Liver (tissue), 9 donors: ENCODE data around the gene UAP1. TPM values are rescaled to one million over a fixed set of nuclear protein-coding genes. Genes with fewer than 3 reads are reported as not detected.

Experiments used
- DNase-seq: peaks from one replicate; pipeline ENCODE4 v3.0.0-alpha.2; 2017; ENCODE audit warnings: low spot score
- H3K27ac ChIP-seq, 2 donors: one replicate each; pipeline ENCODE4 v1.7.0; 2013; ENCODE audit warnings: inconsistent platforms in 2 of 2, low read length in 2 of 2, control low read depth in 1 of 2, low read depth in 1 of 2, mild to moderate bottlenecking in 1 of 2
- H3K27me3 ChIP-seq, 4 donors: one replicate each; pipeline versions ENCODE4 v1.6.1 to v1.7.0; 2013; ENCODE audit warnings: low read length in 3 of 4, inconsistent platforms in 1 of 4, mild to moderate bottlenecking in 1 of 4, moderate library complexity in 1 of 4; ENCODE audit not compliant: control insufficient read depth in 4 of 4, insufficient read depth in 4 of 4
- H3K36me3 ChIP-seq, 4 donors: one replicate each; pipeline versions ENCODE4 v1.6.1 to v1.7.0; 2013; ENCODE audit warnings: low read length in 3 of 4, mild to moderate bottlenecking in 3 of 4, low read depth in 1 of 4, moderate library complexity in 1 of 4; ENCODE audit not compliant: control insufficient read depth in 4 of 4, insufficient read depth in 3 of 4
- H3K4me1 ChIP-seq, 4 donors: one replicate each; pipeline versions ENCODE4 v1.6.1 to v1.7.0; 2013; ENCODE audit warnings: low read length in 3 of 4, mild to moderate bottlenecking in 3 of 4, moderate library complexity in 1 of 4; ENCODE audit not compliant: control insufficient read depth in 4 of 4, insufficient read depth in 4 of 4
- H3K4me3 ChIP-seq, 3 donors: one replicate each; pipeline versions ENCODE4 v1.6.1 to v1.7.0; 2013; ENCODE audit warnings: low read length in 3 of 3, control low read depth in 1 of 3, low read depth in 1 of 3, mild to moderate bottlenecking in 1 of 3
- H3K9ac ChIP-seq, 2 donors: one replicate each; pipeline ENCODE4 v1.7.0; 2013; ENCODE audit warnings: low read length in 2 of 2, mild to moderate bottlenecking in 2 of 2, moderate library complexity in 2 of 2, control low read depth in 1 of 2, low read depth in 1 of 2
- H3K9me3 ChIP-seq, 4 donors: one replicate each; pipeline versions ENCODE4 v1.6.1 to v1.7.0; 2013; ENCODE audit warnings: low read length in 3 of 4; ENCODE audit not compliant: control insufficient read depth in 4 of 4
- EGR1 ChIP-seq, 2 donors: IDR thresholded peaks; 2 replicates each; pipeline ENCODE4 v1.6.1; 2016 to 2018; ENCODE audit warnings: antibody characterized with exemption in 2 of 2, low read depth in 2 of 2
- FOXA1 ChIP-seq: IDR thresholded peaks from 2 replicates; pipeline ENCODE4 v1.6.1; 2016; ENCODE audit warnings: antibody characterized with exemption
- FOXA2 ChIP-seq: IDR thresholded peaks from 2 replicates; pipeline ENCODE4 v1.6.1; 2016; ENCODE audit warnings: antibody characterized with exemption
- GABPA ChIP-seq, 2 donors: IDR thresholded peaks in 1 of 2; conservative IDR thresholded peaks in 1 of 2; 2 replicates each; pipeline ENCODE4 v1.6.1; 2016; ENCODE audit warnings: antibody characterized with exemption in 2 of 2, mild to moderate bottlenecking in 1 of 2, moderate library complexity in 1 of 2
- HNF4A ChIP-seq, 2 donors: conservative IDR thresholded peaks; 2 replicates each; pipeline ENCODE4 v1.6.1; 2016; ENCODE audit warnings: antibody characterized with exemption in 2 of 2, mild to moderate bottlenecking in 2 of 2
- HNF4G ChIP-seq: IDR thresholded peaks from 2 replicates; pipeline ENCODE4 v1.6.1; 2016; ENCODE audit warnings: antibody characterized with exemption
- JUND ChIP-seq, 2 donors: IDR thresholded peaks; 2 replicates each; pipeline ENCODE4 v1.6.1; 2016; ENCODE audit warnings: antibody characterized with exemption in 2 of 2
- MAX ChIP-seq: IDR thresholded peaks from 2 replicates; pipeline ENCODE4 v1.6.1; 2016; ENCODE audit warnings: antibody characterized with exemption
- NR2F2 ChIP-seq: IDR thresholded peaks from 2 replicates; pipeline ENCODE4 v1.6.1; 2016; ENCODE audit warnings: antibody characterized with exemption
- RAD21 ChIP-seq, 2 donors: IDR thresholded peaks; 2 replicates each; pipeline ENCODE4 v1.6.1; 2016; ENCODE audit warnings: antibody characterized with exemption in 2 of 2, mild to moderate bottlenecking in 2 of 2
- RXRA ChIP-seq, 2 donors: IDR thresholded peaks; 2 replicates each; pipeline ENCODE4 v1.6.1; 2017 to 2018; ENCODE audit warnings: antibody characterized with exemption in 2 of 2, mild to moderate bottlenecking in 1 of 2
- SP1 ChIP-seq: IDR thresholded peaks from 2 replicates; pipeline ENCODE4 v1.6.1; 2018; ENCODE audit warnings: antibody characterized with exemption, mild to moderate bottlenecking
- TAF1 ChIP-seq: conservative IDR thresholded peaks from 2 replicates; pipeline ENCODE4 v1.6.1; 2016; ENCODE audit warnings: antibody characterized with exemption, mild to moderate bottlenecking
- YY1 ChIP-seq: IDR thresholded peaks from 2 replicates; pipeline ENCODE4 v1.6.1; 2016; ENCODE audit warnings: antibody characterized with exemption, mild to moderate bottlenecking
- ZBTB33 ChIP-seq: IDR thresholded peaks from 2 replicates; pipeline ENCODE4 v1.6.1; 2016; ENCODE audit warnings: antibody characterized with exemption
- WGBS: extraction: QIAGEN DNeasy Blood & Tissue Kit; methylation state at CpG from one replicate; pipeline ENCODE4 v1.1.7; 2013; 5-methylcytosine and 5-hydroxymethylcytosine counted together
- polyA plus RNA-seq, 2 donors: library from polyadenylated mRNA; stranded (reverse) in 1 of 2; unstranded in 1 of 2; fragments of 200-250 nt in 1 of 2; fragments of >200 nt in 1 of 2; fragmentation: Nextera tagmentation in 1 of 2; extraction: Ambion mirVana in 1 of 2; gene quantifications; one replicate each; pipeline versions ENCODE4 v1.2.1 to v1.2.3, GENCODE V29; 2013 to 2015
- total RNA-seq, 2 donors: library from RNA; depleted of rRNA; stranded (reverse); fragments of >200 nt; gene quantifications; one replicate each; pipeline ENCODE4 v1.2.3, GENCODE V29; 2014
- TF ChIP-seq, protein P1 (sequence below): fragments of 150-350 bp; IDR thresholded peaks from 2 replicates; pipeline ENCODE4 v1.5.1; 2017; ENCODE audit warnings: improper control_type of control experiment, low read depth, low read length; ENCODE audit not compliant: missing input control
- TF ChIP-seq, protein P2 (sequence below): IDR thresholded peaks from 2 replicates; pipeline ENCODE4 v1.6.1; 2016; ENCODE audit warnings: antibody characterized with exemption
- TF ChIP-seq, protein P3 (sequence below): IDR thresholded peaks from 2 replicates; pipeline ENCODE4 v1.6.1; 2016; ENCODE audit warnings: antibody characterized with exemption, mild to moderate bottlenecking
- donor health status: healthy.
- donor health status: healthy.
- donor health status: healthy.
- donor health status: healthy.
- donor health status: healthy.

Gene UAP1
- total and polyA plus RNA-seq, 4 donors, result 28.9 to 120 (median 51.7) TPM

DNA sequence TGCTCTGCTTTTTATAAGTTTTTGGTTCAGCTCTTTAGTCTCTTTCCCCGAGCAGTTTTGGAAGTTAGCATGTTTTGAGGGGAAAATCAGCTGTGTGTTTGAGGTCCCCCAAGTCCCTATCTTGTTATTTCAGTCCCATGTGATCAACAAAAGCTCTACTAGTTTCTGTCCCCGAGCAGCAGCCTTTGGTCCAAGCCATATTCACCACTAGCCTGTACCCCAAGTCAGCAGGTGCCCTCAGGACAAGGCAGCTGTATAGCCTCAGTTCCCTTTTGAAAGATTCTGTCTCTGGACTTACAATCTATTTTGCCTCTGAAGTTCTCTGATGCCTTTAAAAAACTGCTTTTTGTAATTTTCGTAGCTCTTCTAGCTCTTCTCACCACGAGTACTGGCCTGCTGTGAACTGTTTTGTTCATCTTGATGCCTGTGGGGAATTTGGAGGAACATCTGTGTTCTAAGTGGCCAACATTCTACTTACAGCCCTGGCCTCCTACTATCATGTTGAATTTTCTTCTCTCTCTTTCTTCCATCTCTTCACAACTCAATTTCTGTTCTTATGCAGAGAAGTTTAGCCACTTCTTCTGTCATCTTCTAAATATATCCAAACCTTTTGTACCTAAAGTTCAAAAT lies 16.7 kb downstream of the UAP1 start:
- DNase-seq, result no peak
- TF ChIP-seq HNF4A (conservative IDR thresholded peaks at IDR 0.05) (no peak), RAD21 (IDR thresholded peaks at IDR 0.05) (no peak), NR2F2 (no peak), JUND (IDR thresholded peaks at IDR 0.05) (no peak), ZBTB33 (no peak), YY1 (no peak), GABPA (IDR thresholded peaks at IDR 0.05 in 1 of 2, conservative IDR thresholded peaks at IDR 0.05 in 1 of 2) (no peak), EGR1 (IDR thresholded peaks at IDR 0.05; ENCODE audit: low read depth in 2 of 2) (no peak), FOXA2 (no peak), SP1 (no peak), RXRA (IDR thresholded peaks at IDR 0.05) (no peak), FOXA1 (no peak), HNF4G (no peak), TAF1 (no peak), MAX (no peak)
- TF ChIP-seq, protein P1, sequence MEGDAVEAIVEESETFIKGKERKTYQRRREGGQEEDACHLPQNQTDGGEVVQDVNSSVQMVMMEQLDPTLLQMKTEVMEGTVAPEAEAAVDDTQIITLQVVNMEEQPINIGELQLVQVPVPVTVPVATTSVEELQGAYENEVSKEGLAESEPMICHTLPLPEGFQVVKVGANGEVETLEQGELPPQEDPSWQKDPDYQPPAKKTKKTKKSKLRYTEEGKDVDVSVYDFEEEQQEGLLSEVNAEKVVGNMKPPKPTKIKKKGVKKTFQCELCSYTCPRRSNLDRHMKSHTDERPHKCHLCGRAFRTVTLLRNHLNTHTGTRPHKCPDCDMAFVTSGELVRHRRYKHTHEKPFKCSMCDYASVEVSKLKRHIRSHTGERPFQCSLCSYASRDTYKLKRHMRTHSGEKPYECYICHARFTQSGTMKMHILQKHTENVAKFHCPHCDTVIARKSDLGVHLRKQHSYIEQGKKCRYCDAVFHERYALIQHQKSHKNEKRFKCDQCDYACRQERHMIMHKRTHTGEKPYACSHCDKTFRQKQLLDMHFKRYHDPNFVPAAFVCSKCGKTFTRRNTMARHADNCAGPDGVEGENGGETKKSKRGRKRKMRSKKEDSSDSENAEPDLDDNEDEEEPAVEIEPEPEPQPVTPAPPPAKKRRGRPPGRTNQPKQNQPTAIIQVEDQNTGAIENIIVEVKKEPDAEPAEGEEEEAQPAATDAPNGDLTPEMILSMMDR, result no peak
- TF ChIP-seq, protein P2, sequence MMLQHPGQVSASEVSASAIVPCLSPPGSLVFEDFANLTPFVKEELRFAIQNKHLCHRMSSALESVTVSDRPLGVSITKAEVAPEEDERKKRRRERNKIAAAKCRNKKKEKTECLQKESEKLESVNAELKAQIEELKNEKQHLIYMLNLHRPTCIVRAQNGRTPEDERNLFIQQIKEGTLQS, result no peak
- TF ChIP-seq, protein P3, sequence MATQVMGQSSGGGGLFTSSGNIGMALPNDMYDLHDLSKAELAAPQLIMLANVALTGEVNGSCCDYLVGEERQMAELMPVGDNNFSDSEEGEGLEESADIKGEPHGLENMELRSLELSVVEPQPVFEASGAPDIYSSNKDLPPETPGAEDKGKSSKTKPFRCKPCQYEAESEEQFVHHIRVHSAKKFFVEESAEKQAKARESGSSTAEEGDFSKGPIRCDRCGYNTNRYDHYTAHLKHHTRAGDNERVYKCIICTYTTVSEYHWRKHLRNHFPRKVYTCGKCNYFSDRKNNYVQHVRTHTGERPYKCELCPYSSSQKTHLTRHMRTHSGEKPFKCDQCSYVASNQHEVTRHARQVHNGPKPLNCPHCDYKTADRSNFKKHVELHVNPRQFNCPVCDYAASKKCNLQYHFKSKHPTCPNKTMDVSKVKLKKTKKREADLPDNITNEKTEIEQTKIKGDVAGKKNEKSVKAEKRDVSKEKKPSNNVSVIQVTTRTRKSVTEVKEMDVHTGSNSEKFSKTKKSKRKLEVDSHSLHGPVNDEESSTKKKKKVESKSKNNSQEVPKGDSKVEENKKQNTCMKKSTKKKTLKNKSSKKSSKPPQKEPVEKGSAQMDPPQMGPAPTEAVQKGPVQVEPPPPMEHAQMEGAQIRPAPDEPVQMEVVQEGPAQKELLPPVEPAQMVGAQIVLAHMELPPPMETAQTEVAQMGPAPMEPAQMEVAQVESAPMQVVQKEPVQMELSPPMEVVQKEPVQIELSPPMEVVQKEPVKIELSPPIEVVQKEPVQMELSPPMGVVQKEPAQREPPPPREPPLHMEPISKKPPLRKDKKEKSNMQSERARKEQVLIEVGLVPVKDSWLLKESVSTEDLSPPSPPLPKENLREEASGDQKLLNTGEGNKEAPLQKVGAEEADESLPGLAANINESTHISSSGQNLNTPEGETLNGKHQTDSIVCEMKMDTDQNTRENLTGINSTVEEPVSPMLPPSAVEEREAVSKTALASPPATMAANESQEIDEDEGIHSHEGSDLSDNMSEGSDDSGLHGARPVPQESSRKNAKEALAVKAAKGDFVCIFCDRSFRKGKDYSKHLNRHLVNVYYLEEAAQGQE, result no peak
- H3K9ac ChIP-seq, result no peak overlapping the region
- H3K9me3 ChIP-seq, result no peaks in the 10 kb centered on the region
- H3K4me1 ChIP-seq, result no peaks in the 10 kb centered on the region
- peaks cover 6 to 40% (median 29%) of the 10 kb centered on the region in 4 donors for H3K36me3 ChIP-seq
- H3K27me3 ChIP-seq, result no peaks in the 10 kb centered on the region
- 93% methylated on average over 4 of the region's 4 CpGs for WGBS
- no peak overlapping the region for H3K4me3 ChIP-seq
- H3K27ac ChIP-seq, result no peak overlapping the region
